ENCODE results near the gene JMJD4.

JMJD4 gene

DNA sequence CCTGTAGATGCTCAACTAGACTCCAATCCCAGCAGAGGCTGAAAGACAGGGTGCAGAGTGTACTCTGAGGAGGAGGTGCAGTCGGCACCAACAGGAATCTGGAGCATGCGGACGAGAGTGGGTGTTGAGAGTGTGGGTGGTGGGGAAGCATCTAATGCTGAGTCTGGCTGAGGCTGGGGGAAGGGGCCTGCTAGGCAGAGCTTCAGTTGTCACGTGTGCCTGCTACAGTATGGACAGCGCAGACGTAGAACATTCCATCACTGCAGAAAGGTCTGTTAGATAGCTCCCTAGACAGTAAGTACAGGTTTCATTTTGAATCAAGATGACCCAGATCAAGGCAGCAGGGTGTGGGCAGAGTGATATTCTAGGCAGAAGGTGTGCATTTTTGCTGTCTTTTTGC lies 23.3 kb upstream of the JMJD4 start:
- no peak for TF ChIP-seq Cebpa-rat (IDR thresholded peaks at IDR 0.05)
- H3K9me3 ChIP-seq (replicated peaks in 1 of 11) = no peaks in the 10 kb centered on the region
- H3K27me3 ChIP-seq = no peaks in the 10 kb centered on the region
- peaks cover 35 to 100% (median 92%) of the 10 kb centered on the region in 11 experiments; a peak in 21 of 22 replicates for H4K20me1 ChIP-seq
- H3K4me3 ChIP-seq = no peak overlapping the region
- no peak overlapping the region for H3K27ac ChIP-seq
- no peak overlapping the region for H3K9ac ChIP-seq
- H3K4me1 ChIP-seq = peaks cover 21 to 31% (median 23%) of the 10 kb centered on the region in 10 experiments
- no peak overlapping the region for H3K4me2 ChIP-seq
- H3K36me3 ChIP-seq = peaks cover 68 to 90% (median 80%) of the 10 kb centered on the region in 11 experiments

GRCh38 chr1:227757781-227758180 lies 22.7 kb upstream of the JMJD4 start:
- Histone ChIP-seq H3K4me2 (no peak overlapping the region), H3K36me3 (peaks cover 71 to 94% (median 83%) of the 10 kb centered on the region in 11 experiments), H4K20me1 (peaks cover 29 to 100% (median 92%) of the 10 kb centered on the region in 11 experiments; a peak in 20 of 22 replicates), H3K27ac (no peak overlapping the region), H3K9me3 (replicated peaks in 1 of 11) (no peaks in the 10 kb centered on the region), H3K27me3 (no peaks in the 10 kb centered on the region), H3K9ac (no peak overlapping the region), H3K4me3 (no peak overlapping the region), H3K4me1 (peaks cover 15 to 27% (median 17%) of the 10 kb centered on the region in 10 experiments)
- 0 out of 22 replicates have a peak, but pooled peaks of 1 of the 11 experiments have one; percentile 9 for TF ChIP-seq Cebpa-rat (IDR thresholded peaks at IDR 0.05)

GRCh38 chr1:227756172-227756959 lies 21.3 kb upstream of the JMJD4 start:
- Histone ChIP-seq H3K27me3 (no peaks in the 10 kb centered on the region), H3K27ac (no peak overlapping the region), H4K20me1 (peaks cover 16 to 99% (median 83%) of the 10 kb centered on the region in 11 experiments; a peak in 20 of 22 replicates), H3K4me2 (no peak overlapping the region), H3K9ac (no peak overlapping the region), H3K4me3 (no peak overlapping the region), H3K36me3 (peaks cover 66 to 97% (median 79%) of the 10 kb centered on the region in 11 experiments), H3K9me3 (replicated peaks in 1 of 11) (no peaks in the 10 kb centered on the region), H3K4me1 (peaks cover under 1 to 13% (median 4%) of the 10 kb centered on the region in 10 experiments; a peak in 15 of 20 replicates)
- no peak for TF ChIP-seq Cebpa-rat (IDR thresholded peaks at IDR 0.05)

GRCh38 chr1:227754958-227755357 lies 19.9 kb upstream of the JMJD4 start:
- H3K4me3 ChIP-seq = no peak overlapping the region
- H3K27ac ChIP-seq = no peak overlapping the region
- H3K4me1 ChIP-seq = peaks cover 0 to 12% (median 3%) of the 10 kb centered on the region in 10 experiments; a peak in 9 of 20 replicates
- H3K36me3 ChIP-seq = peaks cover 70 to 97% (median 80%) of the 10 kb centered on the region in 11 experiments
- H3K9ac ChIP-seq = no peak overlapping the region
- H3K4me2 ChIP-seq = no peak overlapping the region
- no peak for TF ChIP-seq Cebpa-rat (IDR thresholded peaks at IDR 0.05)
- H4K20me1 ChIP-seq = peaks cover 14 to 99% (median 83%) of the 10 kb centered on the region in 11 experiments; a peak in 20 of 22 replicates
- H3K9me3 ChIP-seq (replicated peaks in 1 of 11) = no peaks in the 10 kb centered on the region
- H3K27me3 ChIP-seq = no peaks in the 10 kb centered on the region

DNA sequence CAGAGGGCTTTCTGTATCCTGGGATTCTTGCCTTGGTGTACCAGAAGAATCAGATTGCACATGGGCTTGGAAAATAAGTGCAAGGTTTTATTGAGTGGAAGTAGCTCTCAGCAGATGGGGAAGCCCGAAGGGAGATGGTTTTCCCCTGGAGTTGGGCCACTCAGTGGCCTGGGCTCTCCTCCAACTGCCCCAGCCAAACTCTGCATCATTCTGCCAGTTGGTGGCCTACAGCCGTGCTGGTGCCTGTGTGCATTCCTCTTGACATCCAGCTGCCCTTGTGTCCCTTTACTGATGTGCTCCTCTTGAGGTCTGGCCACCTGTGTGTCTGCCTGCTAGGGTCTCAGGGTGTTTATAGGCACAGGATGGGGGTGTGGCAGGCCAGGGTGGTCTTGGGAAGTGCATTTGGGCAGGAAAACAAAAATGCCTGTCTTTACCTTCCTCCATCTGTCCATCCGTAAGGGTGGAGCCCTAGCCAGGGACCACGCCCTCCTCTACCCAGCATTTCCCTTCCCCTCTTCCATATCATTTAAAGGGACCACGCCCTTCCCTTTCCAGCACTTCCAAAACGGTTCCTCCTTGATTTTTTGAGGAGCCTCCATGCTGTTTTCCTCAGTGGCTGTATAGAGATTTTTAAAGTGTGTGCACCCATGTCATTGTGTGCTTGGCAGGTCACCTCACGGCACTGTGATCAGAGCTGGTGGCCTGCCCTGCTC lies 19.1 kb upstream of the JMJD4 start:
- no peak for TF ChIP-seq Cebpa-rat (IDR thresholded peaks at IDR 0.05)
- Histone ChIP-seq H3K27me3 (no peaks in the 10 kb centered on the region), H3K4me1 (peaks cover 0 to 16% (median 3%) of the 10 kb centered on the region in 10 experiments; a peak in 9 of 20 replicates), H3K4me3 (no peak overlapping the region), H3K9me3 (replicated peaks in 1 of 11) (no peaks in the 10 kb centered on the region), H3K36me3 (peaks cover 69 to 96% (median 79%) of the 10 kb centered on the region in 11 experiments), H3K4me2 (peak overlapping the region in 2 of 11 experiments; percentile 29 to 37; a peak in 3 of 22 replicates), H3K9ac (no peak overlapping the region), H4K20me1 (peaks cover 18 to 99% (median 83%) of the 10 kb centered on the region in 11 experiments; a peak in 20 of 22 replicates), H3K27ac (no peak overlapping the region)

- TF ChIP-seq Cebpa-rat (IDR thresholded peaks at IDR 0.05) = no peak
- H3K27ac ChIP-seq = no peak overlapping the region
- H3K4me3 ChIP-seq = no peak overlapping the region
- H3K4me1 ChIP-seq = peaks cover 16 to 39% (median 24%) of the 10 kb centered on the region in 10 experiments
- no peaks in the 10 kb centered on the region for H3K27me3 ChIP-seq
- H4K20me1 ChIP-seq = peaks cover 46 to 99% (median 88%) of the 10 kb centered on the region in 11 experiments; a peak in 21 of 22 replicates
- H3K4me2 ChIP-seq = no peak overlapping the region
- peaks cover 49 to 84% (median 67%) of the 10 kb centered on the region in 11 experiments for H3K36me3 ChIP-seq
- H3K9ac ChIP-seq = no peak overlapping the region
- H3K9me3 ChIP-seq (replicated peaks in 1 of 11) = no peaks in the 10 kb centered on the region
These were observed 15.0 kb upstream of the JMJD4 start for GRCh38 chr1:227749916-227750710.

DNA sequence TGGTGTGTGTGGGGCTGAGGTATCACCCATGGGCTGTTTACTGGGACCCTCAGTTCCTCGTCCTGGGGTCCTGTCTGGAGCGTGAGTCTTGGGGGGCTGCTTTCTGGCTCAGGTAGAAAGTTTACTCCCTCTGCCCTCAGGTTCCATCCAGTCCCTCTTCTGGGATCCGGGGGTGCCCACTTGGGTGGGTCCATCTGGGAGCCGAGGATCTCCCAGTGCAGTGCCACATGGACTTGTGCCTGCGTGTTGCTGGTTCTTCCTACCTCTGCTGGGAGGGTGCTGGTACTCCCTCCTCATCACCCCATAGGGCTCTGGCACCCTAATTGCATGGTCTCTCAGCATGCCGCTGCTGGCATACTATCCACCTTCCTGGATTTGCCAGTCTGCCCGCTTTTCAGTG lies 14.1 kb upstream of the JMJD4 start:
- H3K4me1 ChIP-seq = peaks cover 25 to 45% (median 31%) of the 10 kb centered on the region in 10 experiments
- H3K9me3 ChIP-seq (replicated peaks in 1 of 11) = no peaks in the 10 kb centered on the region
- H3K4me2 ChIP-seq = peak overlapping the region in 1 of 11 experiments; percentile 12; a peak in 1 of 22 replicates
- no peak for TF ChIP-seq Cebpa-rat (IDR thresholded peaks at IDR 0.05)
- no peaks in the 10 kb centered on the region for H3K27me3 ChIP-seq
- peaks cover 47 to 75% (median 61%) of the 10 kb centered on the region in 11 experiments for H3K36me3 ChIP-seq
- peaks cover 52 to 99% (median 90%) of the 10 kb centered on the region in 11 experiments; a peak in 21 of 22 replicates for H4K20me1 ChIP-seq
- no peak overlapping the region for H3K4me3 ChIP-seq
- H3K27ac ChIP-seq = no peak overlapping the region
- peak overlapping the region in 3 of 11 experiments; percentile 4 to 23 (median 18); a peak in 1 of 22 replicates for H3K9ac ChIP-seq

DNA sequence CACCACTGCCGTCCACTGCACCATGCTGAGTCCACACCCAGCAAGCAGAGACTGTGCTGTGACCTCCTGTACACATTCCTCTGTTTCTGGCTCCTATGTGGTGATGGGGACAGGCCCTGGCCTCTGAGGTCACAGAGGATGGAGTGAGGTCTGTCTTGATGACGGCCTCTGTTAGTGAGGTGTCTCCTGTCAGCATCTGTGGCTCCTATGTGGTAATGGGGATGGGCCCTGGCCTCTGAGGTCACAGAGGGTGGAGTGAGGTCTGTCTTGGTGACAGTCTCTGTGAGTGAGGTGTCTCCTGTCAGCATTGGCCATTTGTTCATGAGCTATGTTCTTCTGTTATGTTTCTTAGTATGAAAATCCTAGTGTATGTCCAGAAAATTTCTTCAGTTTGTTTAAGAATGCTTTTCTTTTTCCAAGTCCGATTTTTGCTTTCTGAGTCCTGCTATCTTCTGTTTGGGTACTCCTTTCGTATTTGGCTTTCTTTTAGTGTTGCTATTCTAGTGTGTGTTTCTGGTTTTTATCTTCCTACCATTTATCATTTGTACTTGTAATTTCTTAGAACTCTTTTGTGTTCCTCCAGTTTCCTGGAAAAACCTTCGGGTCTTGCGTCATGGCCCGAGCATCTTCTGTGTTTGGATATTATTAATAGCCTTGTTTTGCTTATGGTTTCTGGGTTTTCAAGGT lies 13.5 kb upstream of the JMJD4 start:
- H3K9ac ChIP-seq = peak overlapping the region in 4 of 11 experiments; percentile 3 to 56 (median 20); a peak in 4 of 22 replicates
- peak overlapping the region in 2 of 11 experiments; percentile 12 to 17; a peak in 2 of 22 replicates for H3K4me2 ChIP-seq
- peaks cover 31 to 46% (median 35%) of the 10 kb centered on the region in 10 experiments for H3K4me1 ChIP-seq
- no peak overlapping the region for H3K4me3 ChIP-seq
- H3K27me3 ChIP-seq = no peaks in the 10 kb centered on the region
- TF ChIP-seq Cebpa-rat (IDR thresholded peaks at IDR 0.05) = no peak
- no peaks in the 10 kb centered on the region for H3K9me3 ChIP-seq (replicated peaks in 1 of 11)
- H3K36me3 ChIP-seq = peaks cover 47 to 70% (median 57%) of the 10 kb centered on the region in 11 experiments
- peaks cover 53 to 99% (median 90%) of the 10 kb centered on the region in 11 experiments; a peak in 21 of 22 replicates for H4K20me1 ChIP-seq
- no peak overlapping the region for H3K27ac ChIP-seq

Measured in BLaER1 treated with 17β-estradiol and CSF1 and Interleukin-3, amounts not matched to agents 10 nM and 100 nM (cell line).